ENCODE data around the gene ASXL2. TPM values are rescaled to one million over a fixed set of nuclear protein-coding genes. Genes with fewer than 3 reads are reported as not detected.

Gene ASXL2
- total RNA-seq, 1 experiment from 2014 or later, result 19.9 TPM

GRCh38 chr2:25821225-25822056 lies 56.8 kb downstream of the ASXL2 start:
- DNase-seq (ENCODE audit: low read depth, low spot score), result no peak
- in situ Hi-C loops (cut with HindIII; ENCODE audit: low pct_unique_long_range_greater_than_20kb, low sequenced_read_pairs), result no loop called here

- DNase-seq (ENCODE audit: low read depth, low spot score), result no peak
- in situ Hi-C loops (cut with HindIII; ENCODE audit: low pct_unique_long_range_greater_than_20kb, low sequenced_read_pairs), result no loop called here
Measured at GRCh38 chr2:25819597-25820039, 58.7 kb downstream of the ASXL2 start.

GRCh38 chr2:25817630-25818029 lies 60.7 kb downstream of the ASXL2 start:
- no peak for DNase-seq (ENCODE audit: low read depth, low spot score)
- in situ Hi-C loops (cut with HindIII; ENCODE audit: low pct_unique_long_range_greater_than_20kb, low sequenced_read_pairs), result no loop called here

GRCh38 chr2:25817006-25817405 lies 61.3 kb downstream of the ASXL2 start:
- in situ Hi-C loops (cut with HindIII; ENCODE audit: low pct_unique_long_range_greater_than_20kb, low sequenced_read_pairs), result no loop called here
- DNase-seq (ENCODE audit: low read depth, low spot score), result no peak

- DNase-seq (ENCODE audit: low read depth, low spot score), result no peak
- in situ Hi-C loops (cut with HindIII; ENCODE audit: low pct_unique_long_range_greater_than_20kb, low sequenced_read_pairs), result no loop called here
Measured at GRCh38 chr2:25816249-25816648, 62.0 kb downstream of the ASXL2 start.

GRCh38 chr2:25814681-25815080 lies 63.6 kb downstream of the ASXL2 start:
- no peak for DNase-seq (ENCODE audit: low read depth, low spot score)
- in situ Hi-C loops (cut with HindIII; ENCODE audit: low pct_unique_long_range_greater_than_20kb, low sequenced_read_pairs), result no loop called here

GRCh38 chr2:25810428-25810827 lies 67.9 kb downstream of the ASXL2 start:
- in situ Hi-C loops (cut with HindIII; ENCODE audit: low pct_unique_long_range_greater_than_20kb, low sequenced_read_pairs), result no loop called here
- DNase-seq (ENCODE audit: low read depth, low spot score), result no peak

GRCh38 chr2:25809646-25810045 lies 68.6 kb downstream of the ASXL2 start:
- in situ Hi-C loops (cut with HindIII; ENCODE audit: low pct_unique_long_range_greater_than_20kb, low sequenced_read_pairs), result no loop called here
- no peak for DNase-seq (ENCODE audit: low read depth, low spot score)

- peak; percentile 64 for DNase-seq (ENCODE audit: low read depth, low spot score)
Measured at GRCh38 chr2:25808006-25808383, 70.3 kb downstream of the ASXL2 start.

GRCh38 chr2:25806941-25807340 lies 71.3 kb downstream of the ASXL2 start:
- DNase-seq (ENCODE audit: low read depth, low spot score), result no peak
- in situ Hi-C loops (cut with HindIII; ENCODE audit: low pct_unique_long_range_greater_than_20kb, low sequenced_read_pairs), result no loop called here

More at GRCh38 chr2:25808006-25808383, 70.3 kb downstream of the ASXL2 start:
- in situ Hi-C loops (cut with HindIII; ENCODE audit: low pct_unique_long_range_greater_than_20kb, low sequenced_read_pairs), result no loop called here

GRCh38 chr2:25805987-25806386 lies 72.3 kb downstream of the ASXL2 start:
- in situ Hi-C loops (cut with HindIII; ENCODE audit: low pct_unique_long_range_greater_than_20kb, low sequenced_read_pairs), result no loop called here
- DNase-seq (ENCODE audit: low read depth, low spot score), result no peak

GRCh38 chr2:25804338-25804737 lies 73.9 kb downstream of the ASXL2 start:
- DNase-seq (ENCODE audit: low read depth, low spot score), result no peak
- in situ Hi-C loops (cut with HindIII; ENCODE audit: low pct_unique_long_range_greater_than_20kb, low sequenced_read_pairs), result no loop called here

GRCh38 chr2:25799301-25799700 lies 79.0 kb downstream of the ASXL2 start:
- in situ Hi-C loops (cut with HindIII; ENCODE audit: low pct_unique_long_range_greater_than_20kb, low sequenced_read_pairs), result no loop called here
- no peak for DNase-seq (ENCODE audit: low read depth, low spot score)

- in situ Hi-C loops (cut with HindIII; ENCODE audit: low pct_unique_long_range_greater_than_20kb, low sequenced_read_pairs), result no loop called here
- no peak for DNase-seq (ENCODE audit: low read depth, low spot score)
Measured at GRCh38 chr2:25797620-25798488, 80.4 kb downstream of the ASXL2 start.

GRCh38 chr2:25794544-25795276 lies 83.6 kb downstream of the ASXL2 start:
- no peak for DNase-seq (ENCODE audit: low read depth, low spot score)
- in situ Hi-C loops (cut with HindIII; ENCODE audit: low pct_unique_long_range_greater_than_20kb, low sequenced_read_pairs), result no loop called here

- in situ Hi-C loops (cut with HindIII; ENCODE audit: low pct_unique_long_range_greater_than_20kb, low sequenced_read_pairs), result no loop called here
- no peak for DNase-seq (ENCODE audit: low read depth, low spot score)
Measured at GRCh38 chr2:25790074-25790790, 88.1 kb downstream of the ASXL2 start.

GRCh38 chr2:25788457-25788856 lies 89.8 kb downstream of the ASXL2 start:
- in situ Hi-C loops (cut with HindIII; ENCODE audit: low pct_unique_long_range_greater_than_20kb, low sequenced_read_pairs), result no loop called here
- DNase-seq (ENCODE audit: low read depth, low spot score), result no peak
